ENCODE measurements around the gene DOCK4. TPM values are rescaled to one million over a fixed set of nuclear protein-coding genes. Genes with fewer than 3 reads are reported as not detected.

The DOCK4 gene
- total and polyA plus RNA-seq, 10 of the 15 experiments (the other 5 are each of a cell fraction or from before 2014, with no cell fraction given) = 0.03 to 0.73 (median 0.38) TPM

DNA sequence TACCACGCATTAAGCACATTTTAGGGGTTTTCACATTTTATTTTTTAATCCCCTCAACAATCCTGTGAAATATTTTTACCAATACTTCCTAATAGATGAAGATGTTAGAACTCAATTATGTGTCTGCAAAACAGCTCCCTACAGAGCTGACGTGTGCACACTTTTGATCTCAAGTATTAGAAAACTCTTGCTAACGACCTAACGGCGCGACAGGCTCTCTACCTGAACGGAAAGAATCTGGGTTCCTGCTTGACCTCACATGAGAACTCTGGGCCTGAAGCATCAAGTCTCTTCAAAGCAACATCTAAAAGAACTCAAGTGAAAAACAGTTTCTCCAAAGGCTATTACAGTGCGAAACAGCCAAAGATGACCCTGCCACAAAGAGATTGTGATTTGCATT, 113.9 kb downstream of the DOCK4 start (continued):
- TF ChIP-seq ZNF687 (IDR thresholded peaks at IDR 0.05) (no peak), YY1 (IDR thresholded peaks at IDR 0.05; ENCODE audit: low read depth, low read length) (no peak), KDM1A (IDR thresholded peaks at IDR 0.05; ENCODE audit: borderline replicate concordance) (no peak), FOXK2 (IDR thresholded peaks at IDR 0.05) (no peak), SREBF1 (IDR thresholded peaks at IDR 0.05; ENCODE audit: low read length) (no peak)

DNA sequence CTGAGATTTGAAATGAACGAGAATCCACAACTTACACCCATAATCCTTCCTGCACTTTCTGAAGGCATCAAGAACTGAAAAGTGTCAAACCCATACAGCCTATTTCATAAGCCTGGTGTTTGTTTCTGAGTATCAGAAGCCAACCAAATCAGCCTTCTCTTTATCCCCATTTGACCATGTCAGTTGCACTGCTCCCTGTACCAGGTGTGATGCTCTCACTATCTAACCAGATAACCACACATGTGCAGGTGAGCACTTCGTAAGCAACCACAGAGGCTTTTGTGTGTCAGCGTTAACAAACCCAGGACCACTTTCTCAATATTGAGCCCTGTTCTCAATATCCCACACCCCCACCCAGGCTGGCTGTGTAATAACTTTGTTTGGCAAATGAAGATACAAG, 114.4 kb downstream of the DOCK4 start:
- no TSS peak for BruUV-seq (replicated peaks)
- H3K4me1 ChIP-seq (ENCODE audit: control insufficient read depth, insufficient read depth, low read length) = no peaks in the 10 kb centered on the region
- POLR2A ChIA-PET = no interaction called here
- H3K4me3 ChIP-seq = no peak overlapping the region
- no peak overlapping the region for H2AFZ ChIP-seq (ENCODE audit: control insufficient read depth, low read depth, low read length)
- in situ Hi-C loops (cut with MboI) = no loop called here
- no peak overlapping the region for H3K27ac ChIP-seq (ENCODE audit: control insufficient read depth, insufficient read depth)
- no peak for ATAC-seq
- DNase-seq (ENCODE audit: low read depth, low spot score) = no peak
- SMC1A ChIA-PET (ENCODE audit: uncharacterized antibody, unreplicated experiment) = no interaction called here
- no peaks in the 10 kb centered on the region for H3K27me3 ChIP-seq (replicated peaks in 1 of 2; ENCODE audit: control insufficient read depth in 2 of 2, insufficient read depth in 2 of 2, low read length in 1 of 2)
- no peaks in the 10 kb centered on the region for H3K79me2 ChIP-seq (ENCODE audit: control insufficient read depth, insufficient read depth, low read length)
- FAIRE-seq = no peak
- intact Hi-C loops (cut with micrococcal nuclease; ENCODE audit: unreplicated experiment) = no loop called here
- CTCF ChIA-PET = no interaction called here
- H3K9ac ChIP-seq (ENCODE audit: control insufficient read depth, insufficient read depth, low read length) = no peak overlapping the region
- RAD21 ChIA-PET (ENCODE audit: unreplicated experiment) = no interaction called here
- H3K36me3 ChIP-seq (ENCODE audit: control insufficient read depth in 2 of 2, insufficient read depth in 2 of 2, low read length in 1 of 2) = no peaks in the 10 kb centered on the region
- H3K9me3 ChIP-seq (replicated peaks; ENCODE audit: control insufficient read depth, insufficient read depth, low read length) = no peaks in the 10 kb centered on the region
- no peaks in the 10 kb centered on the region for H4K20me1 ChIP-seq (ENCODE audit: control insufficient read depth, insufficient read depth)
- no peak overlapping the region for H3K4me2 ChIP-seq (ENCODE audit: control insufficient read depth, insufficient read depth)
- 94% methylated on average over 3 of the region's 3 CpGs for WGBS (ENCODE audit: insufficient coverage, insufficient replicate concordance, low lambda C conversion rate, missing lambda C conversion rate)
- TF ChIP-seq RELA (IDR thresholded peaks at IDR 0.05; ENCODE audit: borderline replicate concordance, partially characterized antibody) = no peak
- no peak for TF ChIP-seq SPI1 (IDR thresholded peaks at IDR 0.05; ENCODE audit: borderline replicate concordance, insufficient read depth, low read depth, low read length)
- TF ChIP-seq CREB1 (IDR thresholded peaks at IDR 0.05; ENCODE audit: low read depth) = no peak
- TF ChIP-seq TAF1 (IDR thresholded peaks at IDR 0.05; ENCODE audit: borderline replicate concordance, low read depth, low read length) = no peak
- TF ChIP-seq, protein P1, sequence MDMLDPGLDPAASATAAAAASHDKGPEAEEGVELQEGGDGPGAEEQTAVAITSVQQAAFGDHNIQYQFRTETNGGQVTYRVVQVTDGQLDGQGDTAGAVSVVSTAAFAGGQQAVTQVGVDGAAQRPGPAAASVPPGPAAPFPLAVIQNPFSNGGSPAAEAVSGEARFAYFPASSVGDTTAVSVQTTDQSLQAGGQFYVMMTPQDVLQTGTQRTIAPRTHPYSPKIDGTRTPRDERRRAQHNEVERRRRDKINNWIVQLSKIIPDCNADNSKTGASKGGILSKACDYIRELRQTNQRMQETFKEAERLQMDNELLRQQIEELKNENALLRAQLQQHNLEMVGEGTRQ (IDR thresholded peaks at IDR 0.05; ENCODE audit: borderline replicate concordance, low read depth, low read length) = no peak
- no peak for TF ChIP-seq EED (IDR thresholded peaks at IDR 0.05; ENCODE audit: low read depth)
- no peak for TF ChIP-seq CREM (IDR thresholded peaks at IDR 0.05; ENCODE audit: low read depth)
- TF ChIP-seq, protein P2, sequence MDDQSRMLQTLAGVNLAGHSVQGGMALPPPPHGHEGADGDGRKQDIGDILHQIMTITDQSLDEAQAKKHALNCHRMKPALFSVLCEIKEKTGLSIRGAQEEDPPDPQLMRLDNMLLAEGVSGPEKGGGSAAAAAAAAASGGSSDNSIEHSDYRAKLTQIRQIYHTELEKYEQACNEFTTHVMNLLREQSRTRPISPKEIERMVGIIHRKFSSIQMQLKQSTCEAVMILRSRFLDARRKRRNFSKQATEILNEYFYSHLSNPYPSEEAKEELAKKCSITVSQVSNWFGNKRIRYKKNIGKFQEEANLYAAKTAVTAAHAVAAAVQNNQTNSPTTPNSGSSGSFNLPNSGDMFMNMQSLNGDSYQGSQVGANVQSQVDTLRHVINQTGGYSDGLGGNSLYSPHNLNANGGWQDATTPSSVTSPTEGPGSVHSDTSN (IDR thresholded peaks at IDR 0.05; ENCODE audit: insufficient replicate concordance, low read depth, low read length) = no peak
- TF ChIP-seq YBX1 (IDR thresholded peaks at IDR 0.05) = no peak
- no peak for TF ChIP-seq ZBED1 (IDR thresholded peaks at IDR 0.05; ENCODE audit: borderline replicate concordance)
- no peak for TF ChIP-seq TCF12 (IDR thresholded peaks at IDR 0.05; ENCODE audit: low read depth, low read length)
